Measurements from ENCODE around the gene MED26. TPM values are rescaled to one million over a fixed set of nuclear protein-coding genes. Genes with fewer than 3 reads are reported as not detected.

Gene MED26
- total RNA-seq, 1 experiment from 2014 or later, result 11.4 TPM

DNA sequence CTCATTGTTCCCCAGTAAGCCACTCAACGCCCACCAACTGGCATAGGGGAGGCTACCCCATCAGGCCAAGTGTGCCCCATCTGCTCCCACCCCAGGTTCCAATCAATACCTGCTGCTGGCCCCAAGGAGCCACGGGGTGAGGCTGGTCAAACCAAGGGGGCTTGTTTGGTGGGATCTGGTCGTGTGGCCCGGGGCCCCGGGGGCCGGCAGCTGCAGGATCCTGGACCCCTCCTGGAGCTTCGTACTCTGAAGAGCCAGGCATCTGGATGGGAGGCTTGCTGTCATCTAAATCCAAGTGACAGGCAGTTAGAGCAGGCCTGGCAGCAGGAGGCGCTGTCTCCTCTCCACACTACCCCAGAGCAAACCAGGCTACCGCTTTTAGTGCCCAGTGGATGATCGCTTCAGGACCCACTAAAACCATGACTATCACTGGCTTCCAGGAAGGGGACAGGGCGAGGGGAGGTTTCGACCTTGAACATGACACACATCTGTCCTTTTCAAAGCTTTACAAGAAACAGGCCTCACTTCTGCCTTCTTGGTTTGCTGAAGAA lies 100.0 kb downstream of the MED26 start:
- H2BK120ac ChIP-seq (ENCODE audit: low read depth, low read length, poor library complexity, severe bottlenecking), result no peak overlapping the region
- H3K56ac ChIP-seq (ENCODE audit: insufficient read length, low read depth, low read length), result no peak overlapping the region
- TF ChIP-seq, protein P1, sequence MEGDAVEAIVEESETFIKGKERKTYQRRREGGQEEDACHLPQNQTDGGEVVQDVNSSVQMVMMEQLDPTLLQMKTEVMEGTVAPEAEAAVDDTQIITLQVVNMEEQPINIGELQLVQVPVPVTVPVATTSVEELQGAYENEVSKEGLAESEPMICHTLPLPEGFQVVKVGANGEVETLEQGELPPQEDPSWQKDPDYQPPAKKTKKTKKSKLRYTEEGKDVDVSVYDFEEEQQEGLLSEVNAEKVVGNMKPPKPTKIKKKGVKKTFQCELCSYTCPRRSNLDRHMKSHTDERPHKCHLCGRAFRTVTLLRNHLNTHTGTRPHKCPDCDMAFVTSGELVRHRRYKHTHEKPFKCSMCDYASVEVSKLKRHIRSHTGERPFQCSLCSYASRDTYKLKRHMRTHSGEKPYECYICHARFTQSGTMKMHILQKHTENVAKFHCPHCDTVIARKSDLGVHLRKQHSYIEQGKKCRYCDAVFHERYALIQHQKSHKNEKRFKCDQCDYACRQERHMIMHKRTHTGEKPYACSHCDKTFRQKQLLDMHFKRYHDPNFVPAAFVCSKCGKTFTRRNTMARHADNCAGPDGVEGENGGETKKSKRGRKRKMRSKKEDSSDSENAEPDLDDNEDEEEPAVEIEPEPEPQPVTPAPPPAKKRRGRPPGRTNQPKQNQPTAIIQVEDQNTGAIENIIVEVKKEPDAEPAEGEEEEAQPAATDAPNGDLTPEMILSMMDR (conservative IDR thresholded peaks at IDR 0.05), result peak; percentile 70
- no peak overlapping the region for H2BK12ac ChIP-seq (ENCODE audit: insufficient read length, low read depth, low read length)
- H3K9me3 ChIP-seq (ENCODE audit: control insufficient read depth, low read depth, low read length), result no peaks in the 10 kb centered on the region
- no peak overlapping the region for H3K27ac Mint-ChIP-seq
- no CpG with 5 or more reads among the region's 12 CpGs for WGBS (ENCODE audit: extremely low coverage, insufficient read length, low lambda C conversion rate)
- H2BK5ac ChIP-seq (ENCODE audit: insufficient read length, low read length), result no peak overlapping the region
- H3K4me3 Mint-ChIP-seq, result no peak overlapping the region
- H2BK15ac ChIP-seq (ENCODE audit: low read depth, low read length), result no peak overlapping the region
- H3K27me3 ChIP-seq (ENCODE audit: insufficient read depth, low read length), result no peaks in the 10 kb centered on the region
- H2BK20ac ChIP-seq (ENCODE audit: low read depth, low read length, poor library complexity, severe bottlenecking), result no peak overlapping the region
- H3K79me1 ChIP-seq (ENCODE audit: insufficient read depth, low read depth, low read length, poor library complexity, severe bottlenecking), result no peaks in the 10 kb centered on the region
- no peak overlapping the region for H4K5ac ChIP-seq (ENCODE audit: insufficient read length, low read depth, low read length)
- no peak overlapping the region for H3K4me2 ChIP-seq (ENCODE audit: insufficient read depth, insufficient read length, low read length)
- H3K27me3 Mint-ChIP-seq (ENCODE audit: low read depth), result no peaks in the 10 kb centered on the region; the same call in 1 of the 2 replicates
- H3K9me3 Mint-ChIP-seq, result no peaks in the 10 kb centered on the region
- no peak overlapping the region for H2AK5ac ChIP-seq (ENCODE audit: insufficient read length, low read length)
- H3K79me2 ChIP-seq (ENCODE audit: insufficient read depth, low read length), result no peaks in the 10 kb centered on the region
- no peak overlapping the region for H3K23ac ChIP-seq (ENCODE audit: insufficient read length, low read depth, low read length)
- DNase-seq, result peak; percentile 56
- no peak overlapping the region for H3K27ac ChIP-seq (ENCODE audit: insufficient read length, low read depth, low read length)
- H3K4me1 Mint-ChIP-seq, result no peaks in the 10 kb centered on the region
- no peaks in the 10 kb centered on the region for H3K4me1 ChIP-seq (ENCODE audit: insufficient read depth, low read length)
- H3K4ac ChIP-seq (ENCODE audit: low read depth, low read length), result no peak overlapping the region
- peaks cover 46 to 94% (median 82%) of the 10 kb centered on the region in 3 experiments for H3K36me3 Mint-ChIP-seq (ENCODE audit: insufficient read depth in 1 of 3, low read depth in 3 of 3)
- no peak overlapping the region for H3K9ac ChIP-seq (ENCODE audit: extremely low read depth, insufficient read length, low read length)
- H4K91ac ChIP-seq (ENCODE audit: insufficient read length, low read depth, low read length), result no peak overlapping the region
- no peak overlapping the region for H2AFZ ChIP-seq (ENCODE audit: low read length)
- H3T11ph ChIP-seq (ENCODE audit: low read length), result no peak overlapping the region
- no peaks in the 10 kb centered on the region for H4K20me1 ChIP-seq (ENCODE audit: control insufficient read depth, insufficient read depth, insufficient read length)
- no peaks in the 10 kb centered on the region for H3K23me2 ChIP-seq (ENCODE audit: insufficient read length, low read depth, low read length, poor library complexity, severe bottlenecking)
- no peak overlapping the region for H4K8ac ChIP-seq (replicated peaks; ENCODE audit: insufficient read length, low read depth, low read length)
- no peak overlapping the region for H3K18ac ChIP-seq (ENCODE audit: insufficient read length, low read depth, low read length)
- H3K14ac ChIP-seq (ENCODE audit: insufficient read depth, low read length), result no peak overlapping the region
